Activated CD4-positive, alpha-beta T cell treated with anti-CD3 and anti-CD28 coated beads, Interleukin-2, amount 50 U/mL, for 48 hours (primary cell): Measurements from ENCODE around the gene CDYL.

Experiments used
- DNase-seq, 2 experiments: peaks; one replicate each; pipeline ENCODE4 v3.0.0-alpha.2; 2020

CDYL gene

GRCh38 chr6:4910037-4910760, 134.0 kb downstream of the CDYL start:
- DNase-seq = no peak

- DNase-seq = no peak
Measured at GRCh38 chr6:4912559-4912958, 136.4 kb downstream of the CDYL start.

GRCh38 chr6:4913705-4914419, 137.7 kb downstream of the CDYL start:
- no peak for DNase-seq

- DNase-seq = peak in 1 of 2 experiments; percentile 9
Measured at GRCh38 chr6:4914420-4915159, 138.4 kb downstream of the CDYL start.

GRCh38 chr6:4916954-4917561, 140.9 kb downstream of the CDYL start:
- no peak for DNase-seq

- DNase-seq = no peak
Measured at GRCh38 chr6:4920914-4921410, 144.8 kb downstream of the CDYL start.

GRCh38 chr6:4922488-4923037, 146.4 kb downstream of the CDYL start:
- no peak for DNase-seq

GRCh38 chr6:4923081-4923480, 146.9 kb downstream of the CDYL start:
- DNase-seq = no peak

GRCh38 chr6:4924661-4925271, 148.6 kb downstream of the CDYL start:
- no peak for DNase-seq

- DNase-seq = no peak
Measured at GRCh38 chr6:4925580-4925979, 149.4 kb downstream of the CDYL start.

- DNase-seq = no peak
Measured at GRCh38 chr6:4928426-4928825, 152.2 kb downstream of the CDYL start.

- no peak for DNase-seq
Measured at GRCh38 chr6:4929097-4929718, 153.0 kb downstream of the CDYL start.

GRCh38 chr6:4930025-4930691, 154.0 kb downstream of the CDYL start:
- no peak for DNase-seq

GRCh38 chr6:4931530-4932227, 155.5 kb downstream of the CDYL start:
- no peak for DNase-seq

- no peak for DNase-seq
Measured at GRCh38 chr6:4932228-4932903, 156.2 kb downstream of the CDYL start.

GRCh38 chr6:4935486-4935885, 159.3 kb downstream of the CDYL start:
- DNase-seq = peak; percentile 21 to 41

- DNase-seq = no peak
Measured at GRCh38 chr6:4935975-4936680, 159.9 kb downstream of the CDYL start.

- no peak for DNase-seq
Measured at GRCh38 chr6:4936681-4937041, 160.5 kb downstream of the CDYL start.

GRCh38 chr6:4937414-4937813, 161.2 kb downstream of the CDYL start:
- no peak for DNase-seq
